Mesothelial cell of epicardium (in vitro differentiated cells): ENCODE measurements around the gene TRIM74. TPM values are rescaled to one million over a fixed set of nuclear protein-coding genes. Genes with fewer than 3 reads are reported as not detected.
A peak's percentile ranks its signal among the peaks of the same experiment; 100 is the strongest.
"Not testable (repeated sequence)": the region's sequence is repeated elsewhere in the genome, so short reads cannot be mapped to it uniquely, and the experiment has no call there.

Experiments
- DNase-seq, 2 experiments: peaks; one replicate each; pipeline ENCODE4 v3.0.0; 2021; ENCODE audit warnings: low spot score in 2 of 2; ENCODE audit not compliant: unreplicated experiment in 2 of 2
- H3K27ac Mint-ChIP-seq: 2 replicates; pipeline ENCODE4 v1.8.0; 2021; ENCODE audit warnings: mixed read lengths
- H3K27me3 Mint-ChIP-seq: 2 replicates; pipeline ENCODE4 v1.8.0; 2021; ENCODE audit warnings: low read depth, mixed read lengths
- H3K36me3 Mint-ChIP-seq: 2 replicates; pipeline ENCODE4 v1.8.0; 2021; ENCODE audit warnings: mixed read lengths
- H3K4me1 Mint-ChIP-seq: 2 replicates; pipeline ENCODE4 v1.8.0; 2021; ENCODE audit warnings: mixed read lengths
- H3K4me3 Mint-ChIP-seq: 2 replicates; pipeline ENCODE4 v1.8.0; 2021; ENCODE audit warnings: mild to moderate bottlenecking, moderate library complexity, mixed read lengths
- H3K9me3 Mint-ChIP-seq: 2 replicates; pipeline ENCODE4 v1.8.0; 2021; ENCODE audit warnings: mixed read lengths
- total RNA-seq: library from RNA; stranded (reverse); gene quantifications from 3 replicates; pipeline ENCODE4 v1.2.1, GENCODE V29; 2021
- TF ChIP-seq, protein P1 (sequence below): fragments of 200-600 bp; sonication (generic); IDR thresholded peaks from one replicate; pipeline ENCODE4 v1.5.0; 2021; ENCODE audit warnings: antibody characterized with exemption; ENCODE audit not compliant: unreplicated experiment

Gene TRIM74
- total RNA-seq, 1 donor from 2014 or later = 1.9 TPM

DNA sequence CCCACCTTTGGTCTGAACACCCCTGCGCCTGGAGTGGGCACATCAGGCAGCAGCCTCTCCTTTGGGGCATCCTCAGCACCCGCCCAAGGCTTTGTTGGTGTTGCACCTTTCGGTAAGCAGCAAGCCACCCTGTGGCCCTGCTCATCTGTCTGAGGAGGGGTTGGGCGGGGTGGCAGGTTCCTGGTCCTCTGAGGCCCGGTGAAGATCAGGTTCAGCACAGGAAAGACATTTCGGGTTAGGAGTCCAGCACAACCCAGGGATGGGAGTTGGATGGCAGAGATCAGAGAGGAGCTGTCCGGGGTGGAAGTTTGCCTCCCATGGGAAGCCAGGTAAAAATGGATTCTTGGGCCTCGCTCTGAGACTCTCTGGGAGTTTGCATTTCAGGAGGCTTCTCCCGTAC lies 23.7 kb downstream of the TRIM74 start:
- DNase-seq, H3K36me3 Mint-ChIP-seq, H3K4me3 Mint-ChIP-seq, H3K4me1 Mint-ChIP-seq, H3K9me3 Mint-ChIP-seq, H3K27me3 Mint-ChIP-seq, H3K27ac Mint-ChIP-seq: not testable (repeated sequence)

GRCh38 chr7:72944937-72945336 lies 24.3 kb downstream of the TRIM74 start:
- not testable (repeated sequence) for H3K4me1 Mint-ChIP-seq, DNase-seq, H3K36me3 Mint-ChIP-seq, H3K9me3 Mint-ChIP-seq, H3K27me3 Mint-ChIP-seq, H3K4me3 Mint-ChIP-seq, H3K27ac Mint-ChIP-seq

- not testable (repeated sequence) for H3K27me3 Mint-ChIP-seq, H3K4me3 Mint-ChIP-seq, DNase-seq, H3K27ac Mint-ChIP-seq, H3K4me1 Mint-ChIP-seq, H3K9me3 Mint-ChIP-seq
- H3K36me3 Mint-ChIP-seq = peaks cover 12% of the 10 kb centered on the region
Measured at GRCh38 chr7:72942956-72943355, 26.3 kb downstream of the TRIM74 start.

DNA sequence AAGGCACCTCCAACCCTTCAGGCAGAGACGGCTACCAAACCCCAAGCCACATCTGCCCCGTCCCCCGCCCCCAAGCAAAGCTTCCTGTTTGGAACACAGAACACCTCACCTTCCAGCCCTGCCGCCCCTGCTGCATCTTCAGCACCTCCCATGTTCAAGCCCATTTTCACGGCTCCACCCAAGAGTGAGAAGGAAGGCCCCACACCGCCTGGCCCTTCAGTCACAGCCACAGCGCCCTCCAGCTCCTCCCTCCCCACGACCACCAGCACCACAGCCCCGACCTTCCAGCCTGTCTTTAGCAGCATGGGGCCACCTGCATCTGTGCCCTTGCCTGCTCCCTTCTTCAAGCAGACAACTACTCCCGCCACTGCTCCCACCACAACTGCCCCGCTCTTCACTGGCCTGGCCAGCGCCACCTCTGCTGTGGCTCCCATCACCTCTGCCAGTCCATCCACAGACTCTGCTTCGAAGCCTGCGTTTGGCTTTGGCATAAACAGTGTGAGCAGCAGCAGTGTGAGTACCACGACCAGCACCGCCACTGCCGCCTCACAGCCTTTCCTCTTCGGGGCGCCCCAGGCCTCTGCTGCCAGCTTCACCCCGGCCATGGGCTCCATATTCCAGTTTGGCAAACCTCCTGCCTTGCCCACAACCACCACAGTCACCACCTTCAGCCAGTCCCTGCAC lies 27.1 kb downstream of the TRIM74 start:
- H3K36me3 Mint-ChIP-seq = peaks cover 12% of the 10 kb centered on the region
- H3K4me3 Mint-ChIP-seq, H3K4me1 Mint-ChIP-seq, H3K9me3 Mint-ChIP-seq, H3K27ac Mint-ChIP-seq, H3K27me3 Mint-ChIP-seq, DNase-seq: not testable (repeated sequence)

DNA sequence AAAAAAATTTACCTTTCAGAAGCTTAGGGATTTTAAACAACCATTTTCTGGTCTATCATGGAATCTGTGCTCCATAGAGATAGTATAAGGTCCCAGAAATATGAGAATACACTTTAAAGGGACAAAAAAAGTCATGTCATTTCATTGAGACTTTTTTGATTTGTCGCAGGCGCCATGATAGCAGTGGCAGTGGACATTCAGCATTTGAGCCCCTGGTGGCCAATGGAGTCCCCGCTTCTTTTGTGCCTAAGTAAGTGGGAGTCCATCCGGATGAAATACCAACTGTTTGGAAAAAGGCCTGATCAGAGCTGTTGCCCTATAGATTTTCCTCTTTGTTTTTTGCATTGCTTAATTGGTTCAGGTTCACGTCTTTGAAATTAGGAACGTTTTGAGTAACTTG lies 41.0 kb downstream of the TRIM74 start:
- peaks cover 24% of the 10 kb centered on the region for H3K36me3 Mint-ChIP-seq
- H3K4me1 Mint-ChIP-seq = peaks cover 18% of the 10 kb centered on the region
- not testable (repeated sequence) for H3K27ac Mint-ChIP-seq, H3K9me3 Mint-ChIP-seq, DNase-seq, H3K27me3 Mint-ChIP-seq, H3K4me3 Mint-ChIP-seq

DNA sequence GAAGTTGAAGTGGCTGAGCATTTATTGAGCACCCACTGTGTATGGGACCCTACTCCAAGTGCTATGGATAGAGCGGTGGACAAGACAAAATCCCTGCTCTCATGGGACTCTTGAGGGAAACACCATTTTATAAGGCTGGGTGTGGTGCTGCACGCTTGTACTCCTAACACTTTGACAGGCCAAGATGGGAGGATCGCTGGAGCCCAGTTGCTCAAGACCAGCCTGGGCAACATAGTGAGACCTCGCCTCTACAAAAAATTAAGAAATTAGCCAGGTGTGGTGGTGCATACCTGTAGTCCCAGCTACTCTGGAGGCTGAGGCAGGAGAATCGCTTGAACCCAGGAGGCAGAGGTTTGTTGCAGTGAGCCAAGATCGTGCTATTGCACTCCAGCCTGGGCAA lies 41.5 kb downstream of the TRIM74 start:
- Mint-ChIP-seq H3K4me1 (peaks cover 20% of the 10 kb centered on the region), H3K36me3 (peaks cover 24% of the 10 kb centered on the region)
- not testable (repeated sequence) for DNase-seq, H3K9me3 Mint-ChIP-seq, H3K4me3 Mint-ChIP-seq, H3K27me3 Mint-ChIP-seq, H3K27ac Mint-ChIP-seq

- TF ChIP-seq, protein P1, sequence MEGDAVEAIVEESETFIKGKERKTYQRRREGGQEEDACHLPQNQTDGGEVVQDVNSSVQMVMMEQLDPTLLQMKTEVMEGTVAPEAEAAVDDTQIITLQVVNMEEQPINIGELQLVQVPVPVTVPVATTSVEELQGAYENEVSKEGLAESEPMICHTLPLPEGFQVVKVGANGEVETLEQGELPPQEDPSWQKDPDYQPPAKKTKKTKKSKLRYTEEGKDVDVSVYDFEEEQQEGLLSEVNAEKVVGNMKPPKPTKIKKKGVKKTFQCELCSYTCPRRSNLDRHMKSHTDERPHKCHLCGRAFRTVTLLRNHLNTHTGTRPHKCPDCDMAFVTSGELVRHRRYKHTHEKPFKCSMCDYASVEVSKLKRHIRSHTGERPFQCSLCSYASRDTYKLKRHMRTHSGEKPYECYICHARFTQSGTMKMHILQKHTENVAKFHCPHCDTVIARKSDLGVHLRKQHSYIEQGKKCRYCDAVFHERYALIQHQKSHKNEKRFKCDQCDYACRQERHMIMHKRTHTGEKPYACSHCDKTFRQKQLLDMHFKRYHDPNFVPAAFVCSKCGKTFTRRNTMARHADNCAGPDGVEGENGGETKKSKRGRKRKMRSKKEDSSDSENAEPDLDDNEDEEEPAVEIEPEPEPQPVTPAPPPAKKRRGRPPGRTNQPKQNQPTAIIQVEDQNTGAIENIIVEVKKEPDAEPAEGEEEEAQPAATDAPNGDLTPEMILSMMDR = no peak
- peak overlapping the region; percentile 100 for H3K27ac Mint-ChIP-seq
Measured at GRCh38 chr7:72925546-72926120, 43.6 kb downstream of the TRIM74 start.

DNA sequence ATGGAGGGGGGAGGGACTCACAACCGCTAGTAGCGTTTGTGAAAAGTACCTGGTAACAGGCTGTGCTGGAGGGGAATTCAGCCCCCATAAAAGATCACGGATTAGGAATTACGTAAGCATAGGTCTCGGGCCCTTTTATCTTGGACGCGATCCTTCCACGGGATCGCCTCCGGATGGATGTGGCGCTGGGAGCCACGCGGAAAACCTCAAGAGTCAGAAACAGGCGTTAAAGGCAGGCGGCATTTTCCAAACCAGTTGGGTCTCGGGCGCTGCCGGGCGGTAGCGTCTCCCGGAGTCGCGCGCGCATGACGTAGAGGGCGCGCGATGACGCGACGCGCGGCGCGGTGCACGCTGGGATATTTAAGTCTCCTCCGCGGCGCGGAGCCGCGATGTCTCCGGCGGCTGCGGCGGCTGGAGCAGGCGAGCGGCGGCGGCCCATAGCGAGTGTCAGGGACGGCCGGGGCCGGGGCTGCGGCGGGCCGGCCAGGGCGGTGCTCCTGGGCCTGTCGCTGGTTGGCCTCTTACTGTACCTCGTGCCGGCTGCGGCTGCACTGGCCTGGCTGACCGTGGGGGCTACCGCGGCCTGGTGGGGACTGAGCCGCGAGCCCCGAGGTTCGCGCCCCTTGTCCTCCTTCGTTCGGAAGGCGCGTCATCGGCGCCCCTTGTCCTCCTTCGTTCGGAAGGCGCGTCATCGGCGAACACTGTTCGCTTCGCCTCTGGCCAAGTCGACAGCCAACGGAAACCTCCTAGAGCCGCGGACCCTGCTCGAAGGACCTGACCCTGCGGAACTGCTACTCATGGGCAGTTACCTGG lies 44.3 kb downstream of the TRIM74 start, which contains the start of gene POM121:
Gene POM121 (plus strand): TSS at position 363 of the 813 bp plus-strand sequence. CDS start 27 bp downstream, at position 390.
- peak; percentile 78 to 90 for DNase-seq
- H3K9me3 Mint-ChIP-seq = no peaks in the 10 kb centered on the region
- peaks cover 19% of the 10 kb centered on the region for H3K36me3 Mint-ChIP-seq
- TF ChIP-seq, protein P1 = no peak
- peak within 1 kb of the TSS; percentile 99 for H3K4me3 Mint-ChIP-seq
- no peaks in the 10 kb centered on the region for H3K27me3 Mint-ChIP-seq
- peak within 1 kb of the TSS; percentile 100 for H3K27ac Mint-ChIP-seq
- peaks cover 22% of the 10 kb centered on the region for H3K4me1 Mint-ChIP-seq

More at GRCh38 chr7:72925546-72926120, 43.6 kb downstream of the TRIM74 start:
- no peak for DNase-seq
- H3K4me3 Mint-ChIP-seq = peak overlapping the region; percentile 99
- H3K4me1 Mint-ChIP-seq = peaks cover 20% of the 10 kb centered on the region
- peaks cover 22% of the 10 kb centered on the region for H3K36me3 Mint-ChIP-seq
- no peaks in the 10 kb centered on the region for H3K27me3 Mint-ChIP-seq
- H3K9me3 Mint-ChIP-seq = no peaks in the 10 kb centered on the region
